Measurements from ENCODE around the gene CCDC102B. TPM values are rescaled to one million over a fixed set of nuclear protein-coding genes. Genes with fewer than 3 reads are reported as not detected.

The CCDC102B gene
- total and polyA plus RNA-seq, 2 donors (not counting 1 experiment from before 2014, with no cell fraction given) = 3.9 to 4.0 TPM

DNA sequence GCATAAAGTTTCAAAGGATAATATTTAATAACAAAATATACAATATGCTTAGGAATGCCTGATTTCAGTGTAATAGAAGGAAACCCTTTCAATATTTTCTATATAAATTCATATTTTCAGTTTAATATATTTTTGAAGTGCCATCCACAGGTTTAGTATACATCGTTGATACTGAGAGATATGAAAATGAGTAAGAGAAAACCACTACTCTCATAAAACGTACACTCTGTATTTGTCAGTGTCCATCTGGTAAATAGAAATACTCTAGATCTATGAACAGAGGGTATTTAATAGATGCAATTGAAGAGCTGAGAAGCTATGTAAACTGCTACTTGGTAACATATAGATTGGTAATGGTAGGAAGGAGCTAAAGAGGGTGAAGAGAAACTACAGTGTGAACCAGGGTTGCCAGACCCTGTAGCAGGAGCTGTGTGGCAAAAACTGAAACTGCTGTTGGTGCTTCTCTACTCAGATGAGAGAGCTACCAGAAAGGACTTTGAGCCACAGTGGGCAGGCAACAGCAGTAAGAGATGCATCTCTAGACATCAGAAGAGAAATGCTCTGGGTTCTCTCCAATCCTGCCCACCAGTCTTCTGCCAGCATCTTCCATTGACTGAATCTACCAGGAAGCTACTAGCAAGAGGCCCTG lies 187.4 kb downstream of the CCDC102B start:
- H3K4me1 Mint-ChIP-seq = no peaks in the 10 kb centered on the region
- Histone ChIP-seq H3K4me2 (replicated peaks; ENCODE audit: low read depth, low read length, poor library complexity, severe bottlenecking) (no peak overlapping the region), H3K27me3 (replicated peaks in 1 of 4; ENCODE audit: control extremely low read depth in 1 of 4, control insufficient read depth in 3 of 4, insufficient read depth in 4 of 4, low read length in 3 of 4) (no peaks in the 10 kb centered on the region), H3K79me2 (ENCODE audit: control insufficient read depth, insufficient read depth, low read length) (no peaks in the 10 kb centered on the region), H3K4me1 (ENCODE audit: control insufficient read depth in 2 of 2, insufficient read depth in 2 of 2, low read length in 2 of 2) (no peaks in the 10 kb centered on the region), H3K36me3 (replicated peaks in 1 of 2; ENCODE audit: control extremely low read depth in 1 of 2, control insufficient read depth in 1 of 2, extremely low read depth in 1 of 2, insufficient read depth in 2 of 2, low read length in 1 of 2) (no peaks in the 10 kb centered on the region), H2AFZ (ENCODE audit: insufficient read depth, low read depth, low read length, poor library complexity, severe bottlenecking) (no peak overlapping the region), H3K4me3 (ENCODE audit: control extremely low read depth in 1 of 5, extremely low read depth in 1 of 5, insufficient read depth in 1 of 5, low read depth in 2 of 5, low read length in 4 of 5) (no peak overlapping the region), H4K20me1 (ENCODE audit: control insufficient read depth, insufficient read depth, low read length, poor library complexity, severe bottlenecking) (no peaks in the 10 kb centered on the region), H3K9me3 (ENCODE audit: control extremely low read depth in 1 of 3, control insufficient read depth in 2 of 3, insufficient read depth in 1 of 3, low read length in 2 of 3) (peaks cover 0 to 1% (median 0%) of the 10 kb centered on the region in 3 donors), H3K27ac (ENCODE audit: low read length in 2 of 2) (no peak overlapping the region), H3K9ac (ENCODE audit: low read length) (no peak overlapping the region)
- no peak for TF ChIP-seq EZH2 (IDR thresholded peaks at IDR 0.05; ENCODE audit: borderline replicate concordance, insufficient read depth, low read depth, low read length, poor library complexity, severe bottlenecking)
- no peak for TF ChIP-seq CTCF (IDR thresholded peaks at IDR 0.05)
- ATAC-seq (ENCODE audit: low read depth) (no peak), DNase-seq (no peak)
- H3K27me3 Mint-ChIP-seq = no peaks in the 10 kb centered on the region
- no CpG with 5 or more reads among the region's 2 CpGs for WGBS (ENCODE audit: insufficient coverage)
- H3K27ac Mint-ChIP-seq = no peak overlapping the region
- ChIA-PET POLR2A (no interaction called here), CTCF (no interaction called here)
- H3K9me3 Mint-ChIP-seq (ENCODE audit: insufficient read depth) = peaks cover 9% of the 10 kb centered on the region
- H3K4me3 Mint-ChIP-seq = no peak overlapping the region
- intact Hi-C loops (cut with micrococcal nuclease) = no loop called here

DNA sequence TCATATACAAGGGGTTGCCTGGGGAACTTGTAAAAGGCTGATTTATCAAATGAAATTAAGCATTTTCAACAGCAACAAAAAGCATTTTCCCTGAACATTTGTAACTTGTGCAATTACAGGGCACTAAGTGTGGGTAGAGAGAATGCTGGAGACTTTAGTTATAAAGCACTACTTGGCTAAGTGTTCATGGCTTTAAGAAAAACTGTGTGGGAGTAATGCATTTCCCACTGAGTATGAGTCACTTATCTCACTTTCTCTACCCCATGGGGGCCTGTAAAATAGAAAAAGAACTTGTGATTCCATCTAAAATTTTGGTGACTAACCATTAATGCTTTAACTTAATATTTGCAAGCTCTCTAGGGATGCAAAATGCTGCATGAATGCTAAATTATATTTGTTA lies 193.4 kb downstream of the CCDC102B start:
- Histone ChIP-seq H3K4me3 (ENCODE audit: control extremely low read depth in 1 of 5, extremely low read depth in 1 of 5, insufficient read depth in 1 of 5, low read depth in 2 of 5, low read length in 4 of 5) (no peak overlapping the region), H3K79me2 (ENCODE audit: control insufficient read depth, insufficient read depth, low read length) (no peaks in the 10 kb centered on the region), H3K4me1 (ENCODE audit: control insufficient read depth in 2 of 2, insufficient read depth in 2 of 2, low read length in 2 of 2) (no peaks in the 10 kb centered on the region), H3K36me3 (replicated peaks in 1 of 2; ENCODE audit: control extremely low read depth in 1 of 2, control insufficient read depth in 1 of 2, extremely low read depth in 1 of 2, insufficient read depth in 2 of 2, low read length in 1 of 2) (no peaks in the 10 kb centered on the region), H3K27ac (ENCODE audit: low read length in 2 of 2) (no peak overlapping the region), H3K9ac (ENCODE audit: low read length) (no peak overlapping the region), H3K27me3 (replicated peaks in 1 of 4; ENCODE audit: control extremely low read depth in 1 of 4, control insufficient read depth in 3 of 4, insufficient read depth in 4 of 4, low read length in 3 of 4) (no peaks in the 10 kb centered on the region), H3K9me3 (ENCODE audit: control extremely low read depth in 1 of 3, control insufficient read depth in 2 of 3, insufficient read depth in 1 of 3, low read length in 2 of 3) (peaks cover 0 to 13% (median 0%) of the 10 kb centered on the region in 3 donors), H2AFZ (ENCODE audit: insufficient read depth, low read depth, low read length, poor library complexity, severe bottlenecking) (no peak overlapping the region), H4K20me1 (ENCODE audit: control insufficient read depth, insufficient read depth, low read length, poor library complexity, severe bottlenecking) (no peaks in the 10 kb centered on the region), H3K4me2 (replicated peaks; ENCODE audit: low read depth, low read length, poor library complexity, severe bottlenecking) (no peak overlapping the region)
- ChIA-PET CTCF (interaction anchor here (0.9 kb wide), 1 partner anchor 26 kb away, joined by 3 read pairs; no protein-coding TSS in a partner anchor), POLR2A (no interaction called here)
- DNase-seq (no peak), ATAC-seq (ENCODE audit: low read depth) (no peak)
- no peak overlapping the region for H3K27ac Mint-ChIP-seq
- no peak for TF ChIP-seq EZH2 (IDR thresholded peaks at IDR 0.05; ENCODE audit: borderline replicate concordance, insufficient read depth, low read depth, low read length, poor library complexity, severe bottlenecking)
- no peak for TF ChIP-seq CTCF (IDR thresholded peaks at IDR 0.05)
- no peaks in the 10 kb centered on the region for H3K4me1 Mint-ChIP-seq
- peaks cover 8% of the 10 kb centered on the region for H3K9me3 Mint-ChIP-seq (ENCODE audit: insufficient read depth)
- no peak overlapping the region for H3K4me3 Mint-ChIP-seq
- no peaks in the 10 kb centered on the region for H3K27me3 Mint-ChIP-seq
- intact Hi-C loops (cut with micrococcal nuclease) = no loop called here
